Endodermal cell (in vitro differentiated cells): ENCODE measurements around the gene HMGXB4. TPM values are rescaled to one million over a fixed set of nuclear protein-coding genes. Genes with fewer than 3 reads are reported as not detected.

Source experiments
- DNase-seq: peaks from one replicate; pipeline ENCODE4 v3.0.0-alpha.2; 2017
- H3K27ac ChIP-seq: 2 replicates; pipeline ENCODE4 v1.5.1; 2013; ENCODE audit warnings: mild to moderate bottlenecking, low read depth, low read length, moderate library complexity
- H3K27me3 ChIP-seq: 2 replicates; pipeline ENCODE4 v1.6.1; 2013; ENCODE audit warnings: mild to moderate bottlenecking, low read length, moderate library complexity; ENCODE audit not compliant: insufficient read depth, control insufficient read depth, poor library complexity, severe bottlenecking
- H3K36me3 ChIP-seq: 2 replicates; pipeline ENCODE4 v1.7.0; 2013; ENCODE audit warnings: mild to moderate bottlenecking, low read length, moderate library complexity; ENCODE audit not compliant: control insufficient read depth, insufficient read depth
- H3K4me1 ChIP-seq: one replicate; pipeline ENCODE4 v1.7.0; 2013; ENCODE audit warnings: low read length; ENCODE audit not compliant: control insufficient read depth, insufficient read depth
- H3K4me3 ChIP-seq: 2 replicates; pipeline ENCODE4 v1.5.1; 2013; ENCODE audit warnings: mild to moderate bottlenecking, low read length, moderate library complexity
- H3K9ac ChIP-seq: 2 replicates; pipeline ENCODE4 v1.6.1; 2013; ENCODE audit warnings: mild to moderate bottlenecking, low read length, moderate library complexity; ENCODE audit not compliant: poor library complexity, severe bottlenecking; ENCODE audit errors: extremely low read depth
- H3K9me3 ChIP-seq: 2 replicates; pipeline ENCODE4 v1.6.1; 2013; ENCODE audit warnings: mild to moderate bottlenecking, low read length, moderate library complexity; ENCODE audit not compliant: control insufficient read depth
- H3K27ac Mint-ChIP-seq: 2 replicates; pipeline ENCODE4 v1.8.0; 2020; ENCODE audit warnings: mixed read lengths
- H3K27me3 Mint-ChIP-seq: 2 replicates; pipeline ENCODE4 v1.8.0; 2021; ENCODE audit warnings: mild to moderate bottlenecking, mixed read lengths; ENCODE audit not compliant: insufficient read depth
- H3K36me3 Mint-ChIP-seq: 2 replicates; pipeline ENCODE4 v1.8.0; 2020; ENCODE audit warnings: low read depth, mixed read lengths
- H3K4me1 Mint-ChIP-seq: 2 replicates; pipeline ENCODE4 v1.8.0; 2020; ENCODE audit warnings: mixed read lengths
- H3K4me3 Mint-ChIP-seq: 2 replicates; pipeline ENCODE4 v1.8.0; 2020; ENCODE audit warnings: mild to moderate bottlenecking, moderate library complexity, mixed read lengths
- H3K9me3 Mint-ChIP-seq: 2 replicates; pipeline ENCODE4 v1.8.0; 2020; ENCODE audit warnings: mild to moderate bottlenecking, mixed read lengths
- CTCF ChIP-seq: fragments of 200-600 bp; sonication (generic); conservative IDR thresholded peaks from 2 replicates; pipeline ENCODE4 v1.5.0; 2021; ENCODE audit warnings: antibody characterized with exemption, mild to moderate bottlenecking
- WGBS, 2 experiments: methylation state at CpG; one replicate each; pipeline versions ENCODE4 v1.1.5 to v1.1.7; 2013; ENCODE audit warnings: missing lambda C conversion rate in 2 of 2, mixed read lengths in 1 of 2; ENCODE audit not compliant: insufficient coverage in 1 of 2, insufficient read length in 1 of 2; 5-methylcytosine and 5-hydroxymethylcytosine counted together
- total RNA-seq, 2 donors: library from RNA; stranded (reverse); fragmentation: NEBNext Ultra II Directional in 1 of 2; extraction: Animal tissue kit (Norgen Biotek cat#: 25700) in 1 of 2; gene quantifications; 2 replicates in 1 of 2; 3 replicates in 1 of 2; pipeline ENCODE4 v1.2.1, GENCODE V29; 2021

Gene HMGXB4
- total RNA-seq, 2 donors from 2014 or later, result 36.2 to 58.9 TPM

GRCh38 chr22:35326854-35327562, 69.7 kb downstream of the HMGXB4 start:
- no peaks in the 10 kb centered on the region for H3K9me3 Mint-ChIP-seq
- H3K27ac Mint-ChIP-seq, result peak overlapping the region; percentile 12
- Histone ChIP-seq H3K27ac (no peak overlapping the region), H3K36me3 (peaks cover 42% of the 10 kb centered on the region), H3K9ac (no peak overlapping the region), H3K27me3 (no peaks in the 10 kb centered on the region), H3K4me1 (no peaks in the 10 kb centered on the region), H3K9me3 (no peaks in the 10 kb centered on the region), H3K4me3 (no peak overlapping the region)
- H3K4me1 Mint-ChIP-seq, result no peaks in the 10 kb centered on the region
- no peaks in the 10 kb centered on the region for H3K27me3 Mint-ChIP-seq
- WGBS, 2 experiments, result 93 to 94% methylated on average over 7 to 17 of the region's 17 CpGs
- DNase-seq, result no peak
- H3K4me3 Mint-ChIP-seq, result no peak overlapping the region
- TF ChIP-seq CTCF, result no peak
- peaks cover 41% of the 10 kb centered on the region for H3K36me3 Mint-ChIP-seq

- Mint-ChIP-seq H3K4me3 (no peak overlapping the region), H3K9me3 (no peaks in the 10 kb centered on the region), H3K27me3 (no peaks in the 10 kb centered on the region), H3K27ac (no peak overlapping the region), H3K36me3 (peaks cover 39% of the 10 kb centered on the region), H3K4me1 (no peaks in the 10 kb centered on the region)
- no peaks in the 10 kb centered on the region for H3K4me1 ChIP-seq
- no peak overlapping the region for H3K4me3 ChIP-seq
- no peak for TF ChIP-seq CTCF
- 93 to 95% methylated on average over 18 to 21 of the region's 21 CpGs for WGBS, 2 experiments
- H3K9ac ChIP-seq, result no peak overlapping the region
- no peak overlapping the region for H3K27ac ChIP-seq
- H3K9me3 ChIP-seq, result no peaks in the 10 kb centered on the region
- H3K27me3 ChIP-seq, result no peaks in the 10 kb centered on the region
- peaks cover 42% of the 10 kb centered on the region for H3K36me3 ChIP-seq
- no peak for DNase-seq
Observed at GRCh38 chr22:35327690-35328471, 70.6 kb downstream of the HMGXB4 start.

- 92 to 100% methylated on average over 4 to 15 of the region's 15 CpGs for WGBS, 2 experiments
- Mint-ChIP-seq H3K9me3 (no peaks in the 10 kb centered on the region), H3K4me3 (no peak overlapping the region), H3K4me1 (no peaks in the 10 kb centered on the region), H3K27me3 (no peaks in the 10 kb centered on the region), H3K27ac (no peak overlapping the region), H3K36me3 (peaks cover 34% of the 10 kb centered on the region)
- Histone ChIP-seq H3K4me1 (peaks cover 2% of the 10 kb centered on the region), H3K4me3 (no peak overlapping the region), H3K9me3 (no peaks in the 10 kb centered on the region), H3K27ac (no peak overlapping the region), H3K27me3 (no peaks in the 10 kb centered on the region), H3K9ac (no peak overlapping the region), H3K36me3 (peaks cover 41% of the 10 kb centered on the region)
- TF ChIP-seq CTCF, result no peak
- DNase-seq, result no peak
Observed at GRCh38 chr22:35328472-35328885, 71.2 kb downstream of the HMGXB4 start.
